Superior temporal gyrus (tissue), 1 donor: ENCODE results near the gene INVS.
"Not testable (repeated sequence)": the region's sequence is repeated elsewhere in the genome, so short reads cannot be mapped to it uniquely, and the experiment has no call there.

Experiments used
- DNase-seq: peaks from one replicate; pipeline ENCODE4 v3.0.0-alpha.2; 2016; ENCODE audit errors: extremely low spot score

The INVS gene

GRCh38 chr9:100083448-100084127, 15.5 kb upstream of the INVS start:
- no peak for DNase-seq

- DNase-seq: no peak
Observed at GRCh38 chr9:100084128-100084453, 15.0 kb upstream of the INVS start.

- DNase-seq: no peak
Observed at GRCh38 chr9:100084734-100085133, 14.3 kb upstream of the INVS start.

- no peak for DNase-seq
Observed at GRCh38 chr9:100086097-100086635, 12.9 kb upstream of the INVS start.

GRCh38 chr9:100087218-100087617, 11.8 kb upstream of the INVS start:
- DNase-seq: no peak

- DNase-seq: no peak
Observed at GRCh38 chr9:100088202-100088601, 10.8 kb upstream of the INVS start.

- DNase-seq: no peak
Observed at GRCh38 chr9:100090880-100091279, 8.2 kb upstream of the INVS start.

GRCh38 chr9:100091650-100092049, 7.4 kb upstream of the INVS start:
- DNase-seq: no peak

- no peak for DNase-seq
Observed at GRCh38 chr9:100092066-100092465, 7.0 kb upstream of the INVS start.

GRCh38 chr9:100094411-100094810, 4.6 kb upstream of the INVS start:
- DNase-seq: not testable (repeated sequence)

GRCh38 chr9:100096378-100096916, 2.6 kb upstream of the INVS start:
- DNase-seq: no peak

GRCh38 chr9:100098046-100098886, 777 bp upstream of the INVS start:
- DNase-seq: no peak

GRCh38 chr9:100099722-100100042, 639 bp downstream of the INVS start:
- no peak for DNase-seq

- no peak for DNase-seq
Observed at GRCh38 chr9:100100146-100100667, 1.2 kb downstream of the INVS start.

GRCh38 chr9:100101608-100102007, 2.6 kb downstream of the INVS start:
- no peak for DNase-seq

GRCh38 chr9:100104314-100104713, 5.3 kb downstream of the INVS start:
- DNase-seq: no peak

- DNase-seq: no peak
Observed at GRCh38 chr9:100105861-100106260, 6.8 kb downstream of the INVS start.

- DNase-seq: no peak
Observed at GRCh38 chr9:100106616-100107015, 7.6 kb downstream of the INVS start.

- no peak for DNase-seq
Observed at GRCh38 chr9:100108559-100108958, 9.5 kb downstream of the INVS start.

- peak; percentile 89 for DNase-seq
Observed at GRCh38 chr9:100111235-100111634, 12.2 kb downstream of the INVS start.

- no peak for DNase-seq
Observed at GRCh38 chr9:100112677-100113336, 13.8 kb downstream of the INVS start.

- DNase-seq: no peak
Observed at GRCh38 chr9:100117316-100117715, 18.3 kb downstream of the INVS start.
